BLaER1 treated with 17β-estradiol and CSF1 and Interleukin-3, amounts not matched to agents 10 nM and 100 nM (cell line): ENCODE data around the gene TSPAN16.
A peak's percentile ranks its signal among the peaks of the same experiment; 100 is the strongest.
"Not testable (repeated sequence)": the region's sequence is repeated elsewhere in the genome, so short reads cannot be mapped to it uniquely, and the experiment has no call there.

Experiments used
- H3K27ac ChIP-seq, 11 experiments: shearing (Covaris generic); formaldehyde crosslinking; 2 replicates each; pipeline ENCODE4 v1.8.1; 2022
- H3K27me3 ChIP-seq, 11 experiments: shearing (Covaris generic); formaldehyde crosslinking; 2 replicates each; pipeline ENCODE4 v1.8.1; 2022
- H3K36me3 ChIP-seq, 11 experiments: shearing (Covaris generic); formaldehyde crosslinking; 2 replicates each; pipeline ENCODE4 v1.8.1; 2022
- H3K4me1 ChIP-seq, 10 experiments: shearing (Covaris generic); formaldehyde crosslinking; 2 replicates each; pipeline ENCODE4 v1.8.1; 2022
- H3K4me2 ChIP-seq, 11 experiments: shearing (Covaris generic); formaldehyde crosslinking; 2 replicates each; pipeline ENCODE4 v1.8.1; 2022
- H3K4me3 ChIP-seq, 10 experiments: shearing (Covaris generic); formaldehyde crosslinking; 2 replicates each; pipeline ENCODE4 v1.8.1; 2022
- H3K9ac ChIP-seq, 11 experiments: shearing (Covaris generic); formaldehyde crosslinking; 2 replicates each; pipeline ENCODE4 v1.8.1; 2022
- H3K9me3 ChIP-seq, 11 experiments: shearing (Covaris generic); formaldehyde crosslinking; replicated peaks in 1 of 11; 2 replicates each; pipeline ENCODE4 v1.8.1; 2022
- H4K20me1 ChIP-seq, 11 experiments: shearing (Covaris generic); formaldehyde crosslinking; 2 replicates each; pipeline ENCODE4 v1.8.1; 2022
- Cebpa-rat ChIP-seq, 11 experiments: shearing (Covaris generic); IDR thresholded peaks; 2 replicates each; pipeline ENCODE4 v1.8.1; 2022

The TSPAN16 gene

GRCh38 chr19:11331502-11331901, 35.5 kb downstream of the TSPAN16 start:
- Histone ChIP-seq H3K9me3 (peaks cover 0 to 20% (median 12%) of the 10 kb centered on the region in 11 experiments; a peak in 14 of 22 replicates), H3K4me3 (no peak overlapping the region), H3K27ac (peak overlapping the region in 6 of 11 experiments; percentile 17 to 40 (median 29); a peak in 8 of 22 replicates), H3K36me3 (peaks cover 20 to 100% (median 96%) of the 10 kb centered on the region in 11 experiments), H3K4me2 (no peak overlapping the region), H3K4me1 (peaks cover 0 to 85% (median 12%) of the 10 kb centered on the region in 10 experiments; a peak in 16 of 20 replicates), H3K27me3 (no peaks in the 10 kb centered on the region), H4K20me1 (peaks cover 0 to 14% (median 0%) of the 10 kb centered on the region in 11 experiments; a peak in 3 of 22 replicates), H3K9ac (0 out of 22 replicates have a peak overlapping the region, but pooled peaks of 1 of the 11 experiments have one; percentile 21)
- TF ChIP-seq Cebpa-rat (IDR thresholded peaks at IDR 0.05) = no peak

DNA sequence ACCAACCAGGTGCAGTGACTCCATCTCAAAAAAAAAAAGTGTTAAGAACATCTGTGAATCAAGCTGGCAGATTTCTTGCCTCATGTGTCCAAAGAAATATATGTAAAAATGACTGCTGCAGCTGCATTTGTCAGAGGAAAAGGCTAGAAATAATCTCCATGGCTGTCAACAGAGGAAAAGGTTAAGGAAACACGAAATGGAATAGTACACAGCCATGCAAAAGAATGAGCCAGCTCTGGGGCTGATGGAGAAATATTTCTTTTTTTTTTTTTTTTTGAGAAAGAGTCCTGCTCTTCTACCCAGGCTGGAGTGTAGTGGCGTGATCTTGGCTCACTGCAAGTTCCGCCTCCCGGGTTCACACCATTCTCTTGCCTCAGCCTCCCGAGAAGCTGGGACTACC, 36.9 kb downstream of the TSPAN16 start:
- TF ChIP-seq Cebpa-rat (IDR thresholded peaks at IDR 0.05) = no peak
- H3K9ac ChIP-seq = no peak overlapping the region

GRCh38 chr19:11333838-11334237, 37.9 kb downstream of the TSPAN16 start:
- Histone ChIP-seq H3K27ac (peak overlapping the region in 3 of 11 experiments; percentile 16 to 25 (median 23); a peak in 3 of 22 replicates), H3K4me1 (peaks cover 21 to 84% (median 25%) of the 10 kb centered on the region in 10 experiments), H3K4me2 (peak overlapping the region in 1 of 11 experiments; percentile 3; a peak in 1 of 22 replicates), H3K36me3 (peaks cover 21 to 96% (median 79%) of the 10 kb centered on the region in 11 experiments), H3K9ac (peak overlapping the region in 1 of 11 experiments; percentile 5; a peak in 1 of 22 replicates), H4K20me1 (peaks cover 0 to 18% (median 0%) of the 10 kb centered on the region in 11 experiments; a peak in 4 of 22 replicates), H3K9me3 (peaks cover 0 to 21% (median 12%) of the 10 kb centered on the region in 11 experiments; a peak in 14 of 22 replicates)
- not testable (repeated sequence) for H3K4me3 ChIP-seq, H3K27me3 ChIP-seq

More for the DNA sequence above, 36.9 kb downstream of the TSPAN16 start:
- Histone ChIP-seq H3K4me3 (no peak overlapping the region), H3K9me3 (peaks cover 0 to 21% (median 12%) of the 10 kb centered on the region in 11 experiments; a peak in 14 of 22 replicates), H4K20me1 (peaks cover 0 to 14% (median 0%) of the 10 kb centered on the region in 11 experiments; a peak in 3 of 22 replicates), H3K4me2 (no peak overlapping the region), H3K27me3 (no peaks in the 10 kb centered on the region), H3K27ac (peak overlapping the region in 3 of 11 experiments; percentile 13 to 40 (median 16); a peak in 3 of 22 replicates), H3K4me1 (peaks cover 11 to 85% (median 15%) of the 10 kb centered on the region in 10 experiments), H3K36me3 (peaks cover 21 to 100% (median 89%) of the 10 kb centered on the region in 11 experiments)

DNA sequence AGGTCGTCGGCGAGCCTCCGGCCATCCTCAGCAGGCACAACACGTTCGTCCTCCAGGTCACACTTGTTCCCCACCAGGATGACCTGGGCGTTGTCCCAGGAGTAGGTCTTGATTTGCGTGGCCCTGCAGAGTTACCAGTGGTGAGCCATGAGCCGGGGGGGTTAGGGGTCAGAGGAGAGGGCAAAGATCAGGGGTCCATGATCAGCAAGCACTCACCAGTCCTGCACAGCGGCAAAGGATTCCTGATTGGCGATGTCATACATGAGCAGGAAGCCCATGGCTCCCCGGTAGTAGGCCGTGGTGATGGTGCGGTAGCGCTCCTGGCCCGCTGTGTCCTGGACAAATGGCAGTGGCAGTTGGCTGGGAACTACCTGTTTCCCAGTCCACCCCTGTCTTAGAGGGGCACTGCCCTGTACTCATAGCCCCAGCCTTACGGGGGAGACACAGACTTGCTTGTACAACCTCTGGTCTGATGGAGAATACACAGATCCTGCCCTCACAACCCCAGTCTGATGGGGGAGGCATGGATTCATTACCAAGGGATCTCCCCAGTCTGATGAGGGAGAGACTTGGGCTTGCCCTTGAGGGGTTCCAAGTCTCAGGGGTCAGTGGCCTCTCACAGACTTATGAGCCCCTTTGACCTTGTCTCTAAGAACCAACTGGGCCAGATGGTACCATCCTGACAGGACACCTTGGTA, 39.6 kb downstream of the TSPAN16 start:
- Histone ChIP-seq H3K4me3 (0 out of 20 replicates have a peak overlapping the region, but pooled peaks of 1 of the 10 experiments have one; percentile 98), H3K9me3 (peaks cover 0 to 21% (median 12%) of the 10 kb centered on the region in 11 experiments; a peak in 14 of 22 replicates), H3K4me2 (peak overlapping the region in 3 of 11 experiments; percentile 99; a peak in 5 of 22 replicates), H3K27ac (peak overlapping the region in 2 of 11 experiments; percentile 13 to 87; a peak in 2 of 22 replicates), H4K20me1 (peaks cover 0 to 18% (median 0%) of the 10 kb centered on the region in 11 experiments; a peak in 4 of 22 replicates), H3K36me3 (peaks cover 21 to 79% (median 64%) of the 10 kb centered on the region in 11 experiments), H3K27me3 (no peaks in the 10 kb centered on the region), H3K9ac (no peak overlapping the region; a peak in 1 of 22 replicates), H3K4me1 (peaks cover 34 to 75% (median 36%) of the 10 kb centered on the region in 10 experiments)
- TF ChIP-seq Cebpa-rat (IDR thresholded peaks at IDR 0.05) = no peak

- Histone ChIP-seq H3K27ac (peak overlapping the region in 7 of 11 experiments; percentile 47 to 90 (median 83); a peak in 15 of 22 replicates), H3K9me3 (peaks cover 0 to 27% (median 13%) of the 10 kb centered on the region in 11 experiments; a peak in 14 of 22 replicates), H3K4me2 (peak overlapping the region; percentile 95 to 99 (median 98)), H3K4me3 (peak overlapping the region in 8 of 10 experiments; percentile 7 to 98 (median 89); a peak in 12 of 20 replicates), H3K4me1 (peaks cover 34 to 61% (median 35%) of the 10 kb centered on the region in 10 experiments), H3K27me3 (no peaks in the 10 kb centered on the region), H4K20me1 (peaks cover 0 to 18% (median 0%) of the 10 kb centered on the region in 11 experiments; a peak in 4 of 22 replicates), H3K9ac (peak overlapping the region in 10 of 11 experiments; percentile 1 to 90 (median 80); a peak in 14 of 22 replicates), H3K36me3 (peaks cover 21 to 74% (median 60%) of the 10 kb centered on the region in 11 experiments)
- no peak for TF ChIP-seq Cebpa-rat (IDR thresholded peaks at IDR 0.05)
Measured at GRCh38 chr19:11337080-11337479, 41.1 kb downstream of the TSPAN16 start.

DNA sequence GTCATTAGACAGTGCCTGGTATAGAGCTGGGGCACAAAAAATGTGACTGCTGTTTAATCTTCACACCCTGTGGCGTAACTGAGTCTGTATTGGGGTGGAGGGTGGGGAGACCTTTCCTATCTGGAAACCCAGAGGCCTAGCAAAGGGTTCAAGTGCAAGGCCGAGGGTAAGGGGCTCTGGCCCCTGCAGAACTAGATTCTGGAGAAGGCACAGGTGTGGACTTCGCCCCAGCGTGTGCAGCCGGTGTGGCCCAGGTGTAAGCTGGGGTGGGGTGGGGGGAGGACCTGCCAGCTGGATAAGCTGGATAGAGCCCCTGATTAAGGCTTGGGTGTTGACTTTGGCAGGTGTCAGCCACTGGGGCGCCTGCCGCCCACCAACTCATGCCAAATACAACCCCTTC, 42.2 kb downstream of the TSPAN16 start:
- H3K4me2 ChIP-seq = peak overlapping the region; percentile 95 to 99 (median 98)
- peaks cover 0 to 18% (median 0%) of the 10 kb centered on the region in 11 experiments; a peak in 4 of 22 replicates for H4K20me1 ChIP-seq
- H3K9ac ChIP-seq = peak overlapping the region; percentile 78 to 90 (median 83); a peak in 19 of 22 replicates
- peaks cover 25 to 74% (median 56%) of the 10 kb centered on the region in 11 experiments for H3K36me3 ChIP-seq
- no peaks in the 10 kb centered on the region for H3K27me3 ChIP-seq
- H3K27ac ChIP-seq = peak overlapping the region in 10 of 11 experiments; percentile 59 to 90 (median 79); a peak in 16 of 22 replicates
- H3K4me3 ChIP-seq = peak overlapping the region in 9 of 10 experiments; percentile 69 to 98 (median 88); a peak in 17 of 20 replicates
- peaks cover 34 to 67% (median 40%) of the 10 kb centered on the region in 10 experiments for H3K4me1 ChIP-seq
- TF ChIP-seq Cebpa-rat (IDR thresholded peaks at IDR 0.05) = no peak
- peaks cover 0 to 27% (median 13%) of the 10 kb centered on the region in 11 experiments; a peak in 14 of 22 replicates for H3K9me3 ChIP-seq

GRCh38 chr19:11338569-11339253, 42.8 kb downstream of the TSPAN16 start:
- no peak for TF ChIP-seq Cebpa-rat (IDR thresholded peaks at IDR 0.05)
- Histone ChIP-seq H3K36me3 (peaks cover 25 to 71% (median 50%) of the 10 kb centered on the region in 11 experiments), H3K9me3 (peaks cover 0 to 27% (median 13%) of the 10 kb centered on the region in 11 experiments; a peak in 14 of 22 replicates), H4K20me1 (peaks cover 0 to 18% (median 0%) of the 10 kb centered on the region in 11 experiments; a peak in 4 of 22 replicates), H3K9ac (peak overlapping the region; percentile 78 to 90 (median 83)), H3K4me2 (peak overlapping the region; percentile 95 to 99 (median 98)), H3K4me1 (peaks cover 34 to 68% (median 46%) of the 10 kb centered on the region in 10 experiments), H3K4me3 (peak overlapping the region; percentile 66 to 98 (median 86)), H3K27me3 (no peaks in the 10 kb centered on the region), H3K27ac (peak overlapping the region; percentile 46 to 90 (median 75); a peak in 21 of 22 replicates)
